Loucy (cell line): ENCODE measurements around the gene KRTAP10-8.
"Not testable (repeated sequence)": the region's sequence is repeated elsewhere in the genome, so short reads cannot be mapped to it uniquely, and the experiment has no call there.

Source experiments
- H2AFZ ChIP-seq: fragments of 200-600 bp; sonication (generic); 2 replicates; pipeline ENCODE4 v1.6.0; 2016; ENCODE audit warnings: antibody characterized with exemption, mild to moderate bottlenecking, low read length, moderate library complexity
- H3F3A ChIP-seq: fragments of 200-600 bp; 2 replicates; pipeline ENCODE4 v1.6.0; 2016; ENCODE audit warnings: antibody characterized with exemption, low read depth, mild to moderate bottlenecking
- H3K27me3 ChIP-seq: fragments of 200-600 bp; sonication (generic); 2 replicates; pipeline ENCODE4 v1.6.1; 2014; ENCODE audit warnings: low read length, mild to moderate bottlenecking; ENCODE audit not compliant: insufficient read depth, poor library complexity, severe bottlenecking
- H3K36me3 ChIP-seq: fragments of 200-600 bp; sonication (generic); 2 replicates; pipeline ENCODE4 v1.6.1; 2016; ENCODE audit warnings: low read length; ENCODE audit not compliant: insufficient read depth
- H3K4me1 ChIP-seq: fragments of 200-600 bp; sonication (generic); 2 replicates; pipeline ENCODE4 v1.5.1; 2014; ENCODE audit warnings: low read length, mild to moderate bottlenecking; ENCODE audit not compliant: insufficient read depth, poor library complexity, severe bottlenecking
- H3K4me2 ChIP-seq: fragments of 200-600 bp; sonication (generic); 2 replicates; pipeline ENCODE4 v1.6.0; 2014; ENCODE audit warnings: antibody characterized with exemption, low read length, low read depth, mild to moderate bottlenecking; ENCODE audit not compliant: poor library complexity, severe bottlenecking
- H3K4me3 ChIP-seq: fragments of 200-600 bp; sonication (generic); 2 replicates; pipeline ENCODE4 v1.5.1; 2014; ENCODE audit warnings: low read length, mild to moderate bottlenecking, mixed read lengths; ENCODE audit not compliant: poor library complexity, severe bottlenecking
- H3K79me2 ChIP-seq: fragments of 200-600 bp; sonication (generic); 2 replicates; pipeline ENCODE4 v1.6.1; 2014; ENCODE audit warnings: low read length; ENCODE audit not compliant: insufficient read depth
- H3K9ac ChIP-seq: fragments of 200-600 bp; sonication (generic); 2 replicates; pipeline ENCODE4 v1.6.0; 2014; ENCODE audit warnings: mild to moderate bottlenecking, low read depth, low read length, moderate library complexity; ENCODE audit not compliant: poor library complexity, severe bottlenecking
- H3K9me2 ChIP-seq: fragments of 200-600 bp; sonication (generic); replicated peaks from 2 replicates; pipeline ENCODE4 v1.6.1; 2016; ENCODE audit warnings: low read depth, low read length, mixed read lengths
- H3K9me3 ChIP-seq: fragments of 200-600 bp; sonication (generic); 2 replicates; pipeline ENCODE4 v1.6.1; 2014; ENCODE audit warnings: mild to moderate bottlenecking, antibody characterized with exemption, low read length, low read depth; ENCODE audit not compliant: insufficient read depth
- H4K20me1 ChIP-seq: fragments of 200-600 bp; sonication (generic); 2 replicates; pipeline ENCODE4 v1.6.0; 2014; ENCODE audit warnings: antibody characterized with exemption, low read length, mild to moderate bottlenecking; ENCODE audit not compliant: insufficient read depth, poor library complexity, severe bottlenecking
- EZH2phosphoT487 ChIP-seq: fragments of 200-600 bp; IDR thresholded peaks from 2 replicates; pipeline ENCODE4 v1.6.1; 2018; ENCODE audit warnings: antibody characterized with exemption, mild to moderate bottlenecking, moderate library complexity, borderline replicate concordance
- TF ChIP-seq, protein P1 (sequence below): fragments of 200-600 bp; sonication (generic); conservative IDR thresholded peaks from 2 replicates; pipeline ENCODE4 v1.5.1; 2014; ENCODE audit warnings: mild to moderate bottlenecking, antibody characterized with exemption, low read length

The KRTAP10-8 gene

DNA sequence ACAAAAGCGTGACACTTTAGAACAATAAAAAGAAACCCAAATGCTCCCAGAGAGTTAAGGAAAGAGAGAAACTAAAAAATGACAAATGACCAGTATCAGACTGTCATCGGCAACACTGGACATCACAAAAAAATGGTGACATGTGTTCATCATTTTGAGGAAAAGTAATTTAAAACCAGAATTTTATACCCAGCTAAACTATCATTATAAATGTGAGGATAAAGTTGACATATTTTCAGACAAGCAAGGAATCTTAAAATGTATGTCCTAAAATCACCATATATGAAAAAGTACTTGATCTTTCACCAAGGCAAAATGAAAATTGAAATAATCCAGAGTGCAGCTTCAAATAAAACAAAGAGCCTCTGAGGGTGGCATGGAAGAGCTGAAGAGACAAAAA lies 33.0 kb downstream of the KRTAP10-8 start:
- Histone ChIP-seq H3K79me2 (no peaks in the 10 kb centered on the region), H3K4me1 (no peaks in the 10 kb centered on the region), H4K20me1 (no peaks in the 10 kb centered on the region), H3F3A (no peaks in the 10 kb centered on the region), H3K36me3 (no peaks in the 10 kb centered on the region), H3K4me3 (no peak overlapping the region), H3K9me3 (peaks cover 16% of the 10 kb centered on the region; the same call in 1 of the 2 replicates), H3K9ac (no peak overlapping the region), H3K4me2 (no peak overlapping the region), H3K27me3 (no peaks in the 10 kb centered on the region), H2AFZ (no peak overlapping the region), H3K9me2 (no peaks in the 10 kb centered on the region)
- TF ChIP-seq, protein P1, sequence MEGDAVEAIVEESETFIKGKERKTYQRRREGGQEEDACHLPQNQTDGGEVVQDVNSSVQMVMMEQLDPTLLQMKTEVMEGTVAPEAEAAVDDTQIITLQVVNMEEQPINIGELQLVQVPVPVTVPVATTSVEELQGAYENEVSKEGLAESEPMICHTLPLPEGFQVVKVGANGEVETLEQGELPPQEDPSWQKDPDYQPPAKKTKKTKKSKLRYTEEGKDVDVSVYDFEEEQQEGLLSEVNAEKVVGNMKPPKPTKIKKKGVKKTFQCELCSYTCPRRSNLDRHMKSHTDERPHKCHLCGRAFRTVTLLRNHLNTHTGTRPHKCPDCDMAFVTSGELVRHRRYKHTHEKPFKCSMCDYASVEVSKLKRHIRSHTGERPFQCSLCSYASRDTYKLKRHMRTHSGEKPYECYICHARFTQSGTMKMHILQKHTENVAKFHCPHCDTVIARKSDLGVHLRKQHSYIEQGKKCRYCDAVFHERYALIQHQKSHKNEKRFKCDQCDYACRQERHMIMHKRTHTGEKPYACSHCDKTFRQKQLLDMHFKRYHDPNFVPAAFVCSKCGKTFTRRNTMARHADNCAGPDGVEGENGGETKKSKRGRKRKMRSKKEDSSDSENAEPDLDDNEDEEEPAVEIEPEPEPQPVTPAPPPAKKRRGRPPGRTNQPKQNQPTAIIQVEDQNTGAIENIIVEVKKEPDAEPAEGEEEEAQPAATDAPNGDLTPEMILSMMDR, result no peak
- TF ChIP-seq EZH2phosphoT487, result no peak

DNA sequence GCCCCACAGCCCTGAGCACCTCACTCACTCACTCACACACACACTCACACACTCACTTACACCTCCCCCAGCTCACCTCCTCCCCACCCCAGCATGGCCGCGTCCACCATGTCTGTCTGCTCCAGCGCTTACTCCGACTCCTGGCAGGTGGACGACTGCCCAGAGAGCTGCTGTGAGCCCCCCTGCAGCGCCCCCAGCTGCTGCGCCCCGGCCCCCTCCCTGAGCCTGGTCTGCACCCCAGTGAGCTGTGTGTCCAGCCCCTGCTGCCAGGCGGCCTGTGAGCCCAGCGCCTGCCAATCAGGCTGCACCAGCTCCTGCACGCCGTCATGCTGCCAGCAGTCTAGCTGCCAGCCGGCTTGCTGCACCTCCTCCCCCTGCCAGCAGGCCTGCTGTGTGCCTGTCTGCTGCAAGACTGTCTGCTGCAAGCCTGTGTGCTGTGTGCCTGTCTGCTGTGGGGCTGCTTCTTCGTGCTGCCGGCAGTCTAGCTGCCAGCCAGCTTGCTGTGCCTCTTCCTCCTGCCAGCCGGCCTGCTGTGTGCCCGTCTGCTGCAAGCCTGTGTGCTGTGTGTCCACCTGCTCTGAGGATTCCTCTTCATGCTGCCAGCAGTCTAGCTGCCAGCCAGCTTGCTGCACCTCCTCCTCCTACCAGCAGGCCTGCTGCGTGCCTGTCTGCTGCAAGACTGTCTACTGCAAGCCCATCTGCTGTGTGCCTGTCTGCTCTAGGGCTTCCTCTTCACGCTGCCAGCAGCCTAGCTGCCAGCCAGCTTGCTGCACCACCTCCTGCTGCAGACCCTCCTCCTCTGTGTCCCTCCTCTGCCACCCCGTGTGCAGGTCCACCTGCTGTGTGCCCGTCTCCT lies 34.7 kb downstream of the KRTAP10-8 start, which contains the start of gene KRTAP10-11:
TSS of gene KRTAP10-11 (plus strand) at position 49 of the 856 bp plus-strand sequence. CDS start at position 94, 45 bp downstream.
- peaks cover 12% of the 10 kb centered on the region; the same call in 1 of the 2 replicates for H3K9me3 ChIP-seq
- H3K79me2 ChIP-seq, H3K27me3 ChIP-seq, H3F3A ChIP-seq, H3K9me2 ChIP-seq, H3K4me3 ChIP-seq, H3K4me1 ChIP-seq, H3K36me3 ChIP-seq, H4K20me1 ChIP-seq, H2AFZ ChIP-seq, H3K9ac ChIP-seq, H3K4me2 ChIP-seq: not testable (repeated sequence)

DNA sequence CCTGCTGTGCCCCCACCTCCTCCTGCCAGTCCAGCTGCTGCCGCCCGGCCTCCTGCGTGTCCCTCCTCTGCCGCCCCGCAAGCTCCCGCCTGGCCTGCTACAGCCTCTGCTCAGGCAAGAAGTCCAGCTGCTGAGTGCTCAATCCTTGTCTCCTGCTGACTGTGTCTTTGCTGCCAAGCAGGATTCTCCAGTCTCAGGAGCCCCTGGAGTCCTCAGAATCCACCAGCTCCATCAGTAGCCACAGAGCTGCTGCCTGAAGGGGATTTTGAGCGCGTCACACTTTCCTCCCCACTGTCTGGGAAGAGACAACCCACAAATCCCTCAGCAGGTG lies 35.3 kb downstream of the KRTAP10-8 start:
- Histone ChIP-seq H3K9me2 (no peaks in the 10 kb centered on the region), H3K27me3 (no peaks in the 10 kb centered on the region), H3K9me3 (peaks cover 12% of the 10 kb centered on the region; the same call in 1 of the 2 replicates), H3K4me1 (no peaks in the 10 kb centered on the region), H2AFZ (no peak overlapping the region), H3F3A (no peaks in the 10 kb centered on the region), H3K9ac (no peak overlapping the region), H3K4me2 (no peak overlapping the region), H3K79me2 (no peaks in the 10 kb centered on the region), H3K36me3 (no peaks in the 10 kb centered on the region), H4K20me1 (no peaks in the 10 kb centered on the region), H3K4me3 (no peak overlapping the region)
- TF ChIP-seq EZH2phosphoT487, result no peak
- TF ChIP-seq, protein P1, result no peak
